Embryonic facial prominence (tissue), 1 donor: ENCODE data around the gene TMPRSS6.

Source experiments
- DNase-seq: peaks from one replicate; pipeline ENCODE4 v3.0.0-alpha.2; 2016; ENCODE audit errors: extremely low spot score

The TMPRSS6 gene

DNA sequence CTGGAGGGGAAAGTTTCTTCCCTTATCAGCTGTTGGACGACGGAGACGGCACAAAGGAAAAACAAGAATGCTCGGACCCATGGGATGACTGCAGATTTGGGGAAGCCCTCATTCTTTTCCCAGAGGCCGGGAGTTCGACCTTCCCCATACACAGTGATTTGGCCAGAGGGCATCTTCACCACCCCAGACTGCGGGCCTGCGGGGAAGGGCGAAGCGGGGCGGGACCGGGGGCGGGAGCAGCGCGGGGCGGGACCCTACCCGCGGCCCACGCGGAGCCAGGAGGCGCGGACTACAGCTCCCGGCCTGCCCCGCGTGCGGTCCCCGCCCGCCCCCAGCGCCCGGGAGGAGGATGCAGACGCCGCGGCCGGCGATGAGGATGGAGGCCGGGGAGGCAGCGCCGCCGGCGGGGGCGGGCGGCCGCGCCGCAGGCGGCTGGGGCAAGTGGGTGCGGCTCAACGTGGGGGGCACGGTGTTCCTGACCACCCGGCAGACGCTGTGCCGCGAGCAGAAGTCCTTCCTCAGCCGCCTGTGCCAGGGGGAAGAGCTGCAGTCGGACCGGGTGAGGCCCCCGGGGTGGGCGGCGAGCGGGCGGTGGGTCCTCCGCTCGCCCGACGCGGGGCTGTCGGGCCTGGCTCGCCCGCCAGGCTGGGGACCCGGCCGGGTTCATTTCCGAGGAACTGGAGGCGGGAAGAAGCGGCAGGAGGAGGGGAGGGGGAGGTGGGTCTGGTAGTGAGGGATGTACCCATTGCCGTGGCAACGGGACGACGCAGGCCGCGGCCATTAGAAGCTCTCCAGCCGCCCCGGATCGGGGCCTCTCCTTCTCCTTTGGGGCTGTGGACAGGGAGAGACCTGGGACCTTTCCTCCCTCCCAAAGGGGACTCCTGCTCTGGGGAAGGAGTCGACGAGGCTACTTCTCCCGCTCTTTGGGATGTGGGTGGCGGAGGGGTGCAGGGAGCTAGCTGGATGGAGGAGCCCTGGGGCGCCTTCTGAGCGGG lies 57.8 kb downstream of the TMPRSS6 start, which contains the start of gene KCTD17:
Gene KCTD17 (plus strand): TSS at position 352 of the 995 bp plus-strand sequence. CDS start 19 bp downstream, at position 371.
- DNase-seq, result peak; percentile 22

DNA sequence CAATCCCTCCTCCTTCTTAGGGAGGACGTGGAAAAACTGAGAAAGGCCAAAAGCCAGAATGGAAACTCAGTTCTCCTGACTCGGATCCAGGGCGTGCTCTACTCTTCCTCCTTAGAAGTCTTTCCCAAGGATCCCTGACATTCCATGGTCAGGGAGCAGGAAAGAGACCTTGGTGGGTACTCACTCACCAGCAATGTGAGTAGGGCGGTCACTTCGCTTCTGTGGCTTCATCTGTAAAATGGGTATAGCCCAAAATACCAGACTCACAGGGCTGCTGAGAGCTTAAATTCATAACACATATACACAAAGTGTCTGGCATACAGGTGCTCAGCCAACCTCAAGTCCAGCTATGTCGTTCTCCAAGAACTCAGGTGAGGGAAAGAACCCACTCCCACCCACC lies 58.6 kb downstream of the TMPRSS6 start:
- DNase-seq, result no peak

DNA sequence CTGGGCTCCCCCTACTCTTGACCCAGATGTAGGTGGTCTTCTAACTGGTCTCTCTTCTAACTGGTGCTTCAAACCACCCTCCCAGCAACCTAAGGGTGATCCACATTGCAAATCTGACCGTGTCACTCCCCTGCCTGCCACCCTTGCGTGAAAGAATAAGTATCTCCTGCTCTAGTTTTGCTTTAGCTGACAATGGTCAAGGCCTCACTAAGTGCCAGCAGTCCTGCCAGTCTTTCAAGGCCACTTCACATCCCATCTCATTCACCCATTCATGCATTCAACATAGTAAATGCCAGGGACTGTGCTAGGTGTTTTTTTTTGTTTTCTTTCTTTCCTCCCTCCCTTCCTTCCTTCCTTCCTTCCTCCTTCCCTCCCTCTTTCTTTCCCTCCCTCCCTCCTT lies 60.3 kb downstream of the TMPRSS6 start:
- DNase-seq, result no peak

DNA sequence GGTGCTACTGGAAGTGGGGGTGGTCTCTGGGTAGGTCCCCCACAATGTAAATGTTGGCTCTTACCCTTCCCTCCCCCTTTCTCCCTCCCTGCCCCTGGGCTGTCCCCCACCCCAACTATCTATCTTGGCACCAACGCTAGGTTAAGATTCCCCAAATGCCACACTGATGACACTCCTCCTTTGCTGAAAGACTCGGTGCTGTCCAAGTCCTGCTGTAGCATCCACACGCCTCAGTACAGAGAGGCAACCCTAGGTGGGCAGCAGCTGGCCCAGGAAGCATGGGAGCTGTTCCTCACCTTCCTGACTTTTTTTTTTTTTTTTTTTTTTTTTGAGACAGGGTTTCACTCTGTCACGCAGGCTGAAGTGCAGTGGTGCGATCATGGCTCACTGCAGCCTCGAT lies 61.4 kb downstream of the TMPRSS6 start:
- no peak for DNase-seq

- DNase-seq, result no peak
These were observed 62.5 kb downstream of the TMPRSS6 start for GRCh38 chr22:37047006-37047405.

DNA sequence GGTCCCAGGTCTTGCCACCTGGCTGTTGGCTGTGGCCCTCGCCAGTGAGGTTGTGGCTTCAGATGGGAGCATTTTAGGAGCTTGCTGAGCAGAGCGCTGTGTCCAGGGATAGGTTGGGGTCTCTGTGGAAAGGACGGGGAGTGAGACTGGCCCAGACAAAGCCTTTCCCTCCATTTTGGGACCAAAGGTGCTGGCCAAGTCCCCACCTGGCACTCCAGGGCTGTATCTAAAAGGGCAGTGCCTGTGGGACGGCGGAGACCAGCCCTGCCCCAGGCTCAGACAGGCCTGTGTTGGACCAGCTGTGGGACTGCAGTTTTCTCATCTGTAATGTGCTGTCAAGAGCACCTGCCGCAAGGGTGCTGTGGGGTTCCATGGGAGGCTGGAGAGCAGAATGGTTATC lies 62.9 kb downstream of the TMPRSS6 start:
- DNase-seq, result no peak

- DNase-seq, result no peak
These were observed 63.6 kb downstream of the TMPRSS6 start for GRCh38 chr22:37045958-37046357.

DNA sequence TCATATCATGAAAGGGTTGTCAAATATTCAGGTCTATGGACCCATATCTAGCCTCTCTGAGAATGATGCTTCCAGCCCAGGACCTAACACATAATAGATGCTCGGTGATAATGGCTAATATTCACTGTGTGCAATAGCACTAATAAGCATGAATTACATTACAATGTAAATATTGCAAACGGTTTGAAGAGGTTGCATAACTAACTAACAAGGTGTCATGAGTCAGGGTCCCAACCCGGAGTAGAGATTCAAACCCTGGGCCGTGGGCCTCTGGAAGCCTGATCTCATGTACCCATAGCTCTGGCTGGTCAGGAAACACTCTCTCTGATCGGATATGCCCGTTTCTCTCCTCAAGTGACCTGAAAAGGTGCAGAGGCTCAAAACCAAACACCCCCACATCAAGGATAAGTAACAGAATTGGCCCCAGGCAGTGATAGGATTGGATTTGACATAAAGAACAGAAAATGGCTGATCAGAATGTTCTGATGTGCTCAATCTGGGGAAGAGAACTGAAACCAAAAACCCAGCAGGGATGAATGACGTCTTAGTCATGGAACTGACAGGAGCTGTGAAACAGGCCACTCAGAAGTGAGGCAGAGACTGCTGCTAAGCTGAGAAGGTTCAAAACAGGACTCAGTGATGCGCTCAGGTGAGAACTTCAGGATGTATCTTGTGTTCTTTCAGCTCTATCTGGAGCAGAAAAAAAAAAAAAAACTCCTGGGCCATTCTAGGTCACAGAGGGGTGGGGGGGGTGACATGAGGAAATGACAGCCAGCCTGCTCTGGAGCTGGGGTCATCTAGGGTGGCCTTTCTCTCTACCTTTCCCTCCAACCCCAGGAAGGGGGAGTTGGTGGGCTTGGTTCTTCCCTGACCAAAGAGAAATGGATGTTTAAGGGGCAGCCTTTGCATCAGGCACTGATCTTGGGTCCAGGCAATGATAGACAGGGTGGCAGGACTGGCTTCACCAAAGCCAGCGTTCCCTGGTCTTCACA lies 64.6 kb downstream of the TMPRSS6 start:
- DNase-seq, result no peak

DNA sequence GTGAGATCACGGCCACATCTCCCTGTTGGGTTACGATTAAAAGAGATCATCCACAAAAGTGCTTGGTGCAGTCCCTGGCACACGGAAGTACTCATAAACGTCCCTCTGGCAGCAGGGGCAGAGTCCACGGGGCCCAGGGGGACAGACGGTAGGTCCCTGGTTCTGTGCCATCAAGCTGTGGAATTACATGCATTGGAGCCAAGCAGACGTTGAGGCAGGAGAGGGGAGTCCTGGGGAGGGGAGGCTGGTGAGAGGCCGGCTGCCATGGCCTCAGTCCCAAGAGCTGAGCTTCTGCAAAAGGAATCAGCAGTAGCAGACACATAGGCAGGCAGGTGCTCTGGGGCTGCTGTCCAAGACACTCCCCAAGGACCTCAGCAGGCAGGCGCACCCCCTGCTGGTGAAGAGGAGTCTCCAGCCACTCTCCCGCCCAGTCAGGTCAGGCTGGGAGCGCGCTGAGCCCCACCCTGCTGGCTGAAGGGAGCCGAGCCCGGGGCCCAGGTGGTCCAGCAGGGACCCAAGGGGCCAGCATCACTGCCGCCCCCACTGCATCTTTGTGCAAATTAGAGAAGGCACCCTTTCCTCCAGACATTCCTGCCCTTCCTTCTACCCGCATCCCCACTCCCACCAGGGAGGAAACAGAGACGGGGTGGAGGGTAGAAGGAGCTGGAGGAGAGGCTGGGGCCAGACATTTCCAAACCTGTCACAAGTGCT lies 65.5 kb downstream of the TMPRSS6 start:
- DNase-seq, result no peak

GRCh38 chr22:37043209-37043827 lies 66.2 kb downstream of the TMPRSS6 start:
- DNase-seq, result no peak

GRCh38 chr22:37039466-37039865 lies 70.0 kb downstream of the TMPRSS6 start:
- DNase-seq, result no peak

GRCh38 chr22:37037669-37038068 lies 71.8 kb downstream of the TMPRSS6 start:
- no peak for DNase-seq

- no peak for DNase-seq
These were observed 72.7 kb downstream of the TMPRSS6 start for GRCh38 chr22:37036655-37037377.

DNA sequence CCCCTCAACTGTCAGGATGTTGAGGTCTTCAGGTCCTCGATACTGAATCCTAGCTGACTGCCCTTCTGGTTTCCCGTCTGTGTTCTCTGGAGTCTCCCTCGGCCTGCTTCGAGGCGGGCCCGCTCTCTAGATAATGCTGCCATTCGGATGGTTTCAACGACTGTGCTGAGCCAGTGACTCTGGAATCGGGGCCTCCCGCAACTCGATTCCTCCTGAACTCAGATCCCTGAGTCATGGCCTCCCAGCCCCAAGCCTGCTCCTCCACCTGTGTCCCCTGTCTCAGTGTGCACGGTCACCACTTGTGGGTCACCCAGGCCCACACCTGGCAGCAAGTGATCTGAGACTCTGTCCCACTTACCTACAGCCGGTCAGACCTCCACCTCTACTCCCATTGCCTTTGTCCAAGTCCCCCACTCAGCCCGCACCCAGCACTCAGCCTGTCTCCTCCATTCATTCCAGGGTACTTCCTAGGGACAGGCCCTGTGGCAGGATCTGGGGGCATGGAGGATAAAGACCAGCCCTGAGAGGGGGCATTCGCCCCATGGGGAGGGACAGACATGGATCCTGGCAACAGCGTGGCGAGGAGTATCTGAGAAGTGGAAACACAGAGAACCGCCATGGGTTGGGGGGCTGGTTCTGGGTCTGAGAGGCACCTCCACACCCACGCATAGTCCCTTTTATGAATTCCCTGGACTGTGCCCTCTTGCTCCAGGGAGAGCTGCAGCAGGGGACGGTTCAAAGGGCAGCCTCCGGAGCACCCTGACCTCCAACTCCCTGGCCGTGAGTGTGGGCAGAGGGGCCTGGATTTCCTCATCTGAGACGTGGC lies 75.7 kb downstream of the TMPRSS6 start:
- no peak for DNase-seq

DNA sequence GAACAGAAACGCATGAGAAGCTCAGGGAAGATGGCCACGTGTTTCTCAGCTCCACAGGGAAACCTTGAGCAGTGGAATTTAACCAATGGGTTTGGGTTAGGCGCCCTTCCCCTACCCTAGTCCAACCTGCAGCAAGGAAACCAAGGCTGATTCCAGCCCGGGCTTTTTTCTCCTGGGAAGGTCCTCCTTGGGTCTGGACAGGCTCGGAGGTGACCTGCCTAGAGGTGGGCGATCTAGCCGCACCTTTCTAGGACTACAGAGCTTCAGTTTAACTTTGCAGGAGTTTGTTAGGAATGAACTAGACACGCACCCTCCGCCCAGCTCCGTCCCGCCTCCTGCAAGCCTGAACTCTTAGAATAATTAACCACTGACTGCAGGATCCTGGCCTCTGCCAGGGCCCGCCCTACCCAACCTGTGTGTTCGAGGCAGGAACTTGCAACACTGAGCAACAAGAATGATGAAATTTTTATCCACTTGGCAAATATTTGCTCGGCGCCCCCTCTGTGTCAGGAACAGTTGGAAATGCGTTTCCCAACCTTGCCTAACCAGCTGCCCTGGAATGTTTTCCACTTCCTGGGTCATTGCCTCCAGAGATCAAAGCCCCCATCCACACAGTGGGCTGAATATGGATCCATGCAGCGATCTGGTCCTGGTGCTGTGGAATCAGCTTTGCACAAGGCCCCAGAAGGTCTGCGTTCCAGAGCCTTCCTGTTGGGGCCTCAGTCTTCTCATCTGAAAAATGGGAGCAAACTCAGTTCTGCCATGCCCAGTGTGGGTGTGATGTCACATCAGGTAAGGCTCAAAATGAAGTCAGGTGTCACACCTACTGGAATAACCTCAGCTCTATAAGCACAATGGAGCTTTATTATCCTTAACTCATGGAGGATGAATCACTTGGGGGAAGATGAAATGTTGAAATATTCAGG lies 76.7 kb downstream of the TMPRSS6 start:
- no peak for DNase-seq

- no peak for DNase-seq
These were observed 77.4 kb downstream of the TMPRSS6 start for GRCh38 chr22:37032134-37032534.

DNA sequence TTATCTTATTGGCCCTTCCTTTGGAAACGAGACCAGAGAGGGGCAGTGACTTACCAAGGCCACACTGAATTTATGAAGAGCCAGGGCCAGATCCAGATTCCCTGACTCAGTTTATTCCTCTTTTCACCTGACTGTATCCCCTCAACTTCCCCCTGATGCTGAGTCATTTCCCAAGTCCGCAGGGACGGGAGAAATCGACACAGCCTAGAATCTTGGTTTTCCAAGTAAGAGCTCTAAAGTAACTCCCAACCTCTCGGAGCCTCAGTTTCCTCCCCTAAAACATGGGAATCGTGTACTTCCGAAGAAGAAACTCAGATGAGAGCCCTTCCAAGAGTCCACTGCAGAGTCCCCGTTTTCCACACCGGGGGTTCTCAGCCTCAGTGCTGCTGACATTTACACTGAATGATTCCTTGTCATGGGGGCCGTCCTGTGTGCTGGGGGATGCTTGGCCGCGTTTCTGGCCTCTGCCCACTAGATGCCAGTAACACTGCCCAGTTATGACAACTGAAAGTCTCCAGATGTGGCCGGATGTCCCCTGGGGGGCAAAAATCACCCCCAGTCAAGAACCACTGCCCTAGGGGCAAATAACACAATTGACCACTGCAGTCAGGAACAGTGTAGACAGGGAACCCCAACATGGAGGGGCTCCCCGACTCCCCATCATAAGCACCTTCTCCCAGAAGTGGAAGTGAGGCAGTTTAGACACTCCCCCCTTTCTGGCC lies 78.8 kb downstream of the TMPRSS6 start:
- DNase-seq, result no peak
